NCI-H524 (cell line): ENCODE results near the gene KANK2.

Source experiments
- DNase-seq, 2 experiments: peaks; one replicate each; lab custom pipeline; 2025; lab: John Stamatoyannopoulos, UW

KANK2 gene

GRCh38 chr19:11225815-11226214 lies 28.5 kb upstream of the KANK2 start:
- DNase-seq, result no peak

GRCh38 chr19:11225172-11225571 lies 27.8 kb upstream of the KANK2 start:
- DNase-seq, result no peak

GRCh38 chr19:11224429-11224828 lies 27.1 kb upstream of the KANK2 start:
- DNase-seq, result no peak

GRCh38 chr19:11223200-11223599 lies 25.9 kb upstream of the KANK2 start:
- no peak for DNase-seq

GRCh38 chr19:11221082-11221598 lies 23.8 kb upstream of the KANK2 start:
- no peak for DNase-seq

GRCh38 chr19:11214387-11214786 lies 17.0 kb upstream of the KANK2 start:
- no peak for DNase-seq

- no peak for DNase-seq
Measured at GRCh38 chr19:11210656-11210928, 13.2 kb upstream of the KANK2 start.

GRCh38 chr19:11209839-11210655 lies 12.7 kb upstream of the KANK2 start:
- DNase-seq, result no peak

GRCh38 chr19:11208561-11209471 lies 11.5 kb upstream of the KANK2 start:
- no peak for DNase-seq

GRCh38 chr19:11205939-11206570 lies 8.7 kb upstream of the KANK2 start:
- DNase-seq, result no peak

GRCh38 chr19:11204943-11205349 lies 7.6 kb upstream of the KANK2 start:
- DNase-seq, result peak in 1 of 2 experiments; percentile 15

- no peak for DNase-seq
Measured at GRCh38 chr19:11204076-11204602, 6.8 kb upstream of the KANK2 start.

GRCh38 chr19:11203194-11204075 lies 6.1 kb upstream of the KANK2 start:
- DNase-seq, result peak in 1 of 2 experiments; percentile 46

- DNase-seq, result no peak
Measured at GRCh38 chr19:11202488-11203193, 5.3 kb upstream of the KANK2 start.

- no peak for DNase-seq
Measured at GRCh38 chr19:11201791-11202190, 4.4 kb upstream of the KANK2 start.

- no peak for DNase-seq
Measured at GRCh38 chr19:11200931-11201330, 3.6 kb upstream of the KANK2 start.

GRCh38 chr19:11200015-11200574 lies 2.8 kb upstream of the KANK2 start:
- DNase-seq, result no peak

- DNase-seq, result no peak
Measured at GRCh38 chr19:11199517-11199916, 2.2 kb upstream of the KANK2 start.

GRCh38 chr19:11198769-11199424 lies 1.6 kb upstream of the KANK2 start:
- no peak for DNase-seq

- DNase-seq, result no peak
Measured at GRCh38 chr19:11198175-11198534, 810 bp upstream of the KANK2 start.
